H54 (cell line): ENCODE measurements around the gene KDR.

Source experiments
- DNase-seq: peaks from one replicate; pipeline ENCODE4 v3.0.0; 2011; ENCODE audit warnings: low spot score, mixed read lengths; ENCODE audit not compliant: insufficient read length
- FAIRE-seq: peaks from 3 replicates; lab custom pipeline; 2011; peaks lifted over from hg19 to GRCh38; lab: Jason Lieb, UNC
- POLR2A ChIP-seq: IDR thresholded peaks from 2 replicates; pipeline ENCODE4 v1.6.1; 2011; ENCODE audit warnings: low read depth, mild to moderate bottlenecking, low read length

KDR gene

DNA sequence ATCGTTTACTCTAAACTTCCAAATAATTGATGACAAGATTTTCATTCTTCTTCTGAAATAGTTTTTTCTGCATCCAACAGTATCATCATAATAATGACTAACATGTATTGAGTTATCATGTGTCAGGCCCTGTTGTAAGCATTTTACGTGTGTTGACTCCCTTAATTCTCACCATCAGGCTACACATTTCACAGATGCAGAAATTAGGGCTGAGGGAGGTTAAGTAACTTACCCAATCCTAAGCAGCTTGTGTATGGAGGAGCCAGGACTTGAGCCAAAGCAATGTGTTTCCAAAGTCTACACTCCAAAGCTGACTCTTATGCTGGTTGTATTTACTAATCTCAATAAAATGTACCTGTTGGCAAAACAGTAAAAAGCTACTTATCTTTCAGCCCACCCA lies 11.2 kb upstream of the KDR start:
- no peak for TF ChIP-seq POLR2A
- FAIRE-seq: no peak
- DNase-seq: no peak

- TF ChIP-seq POLR2A: no peak
- DNase-seq (no peak), FAIRE-seq (no peak)
These were observed 8.6 kb upstream of the KDR start for GRCh38 chr4:55133951-55134350.

GRCh38 chr4:55132775-55133174 lies 7.4 kb upstream of the KDR start:
- no peak for TF ChIP-seq POLR2A
- FAIRE-seq: no peak
- no peak for DNase-seq

DNA sequence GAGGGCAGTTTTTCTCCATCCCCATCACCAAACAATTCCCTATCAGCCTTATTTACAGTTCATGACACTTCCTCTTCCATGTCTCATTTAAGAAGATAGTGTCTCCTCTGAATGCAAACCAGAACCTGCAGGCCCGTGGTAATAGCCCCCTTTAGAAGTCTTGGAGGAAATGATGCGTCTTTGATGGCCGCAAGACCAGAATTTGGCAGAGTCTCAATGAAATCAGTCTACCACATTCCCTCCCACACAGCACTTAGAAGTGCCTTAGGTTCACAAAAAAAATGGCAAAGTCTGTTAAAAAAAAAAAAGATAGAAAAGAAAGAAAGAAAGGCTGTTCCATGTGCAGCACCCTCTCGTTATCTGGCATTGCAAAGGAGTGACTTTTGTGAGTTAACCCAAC lies 2.1 kb upstream of the KDR start:
- FAIRE-seq (no peak), DNase-seq (no peak)
- TF ChIP-seq POLR2A: no peak

DNA sequence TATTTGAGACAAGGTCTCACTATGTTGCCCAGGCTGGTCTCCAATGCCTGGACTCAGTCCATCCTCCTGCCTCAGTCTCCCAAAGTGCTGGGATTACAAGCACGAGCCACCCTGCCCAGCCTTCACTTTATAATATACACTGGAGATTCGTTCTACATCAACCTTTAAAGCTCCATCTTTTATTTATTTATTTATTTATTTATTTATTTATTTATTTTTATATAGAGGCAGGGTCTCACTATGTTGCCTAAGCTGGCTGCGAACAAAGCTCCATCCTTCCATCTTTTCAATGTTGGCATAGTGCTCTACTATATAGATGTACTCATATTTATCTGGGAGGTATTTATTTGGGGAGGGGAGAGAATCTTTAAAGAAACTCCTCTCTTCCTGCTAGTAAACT lies 1.7 kb upstream of the KDR start:
- no peak for TF ChIP-seq POLR2A
- FAIRE-seq (no peak), DNase-seq (no peak)

- FAIRE-seq (no peak), DNase-seq (no peak)
- no peak for TF ChIP-seq POLR2A
These were observed 557 bp upstream of the KDR start for GRCh38 chr4:55125763-55126541.

DNA sequence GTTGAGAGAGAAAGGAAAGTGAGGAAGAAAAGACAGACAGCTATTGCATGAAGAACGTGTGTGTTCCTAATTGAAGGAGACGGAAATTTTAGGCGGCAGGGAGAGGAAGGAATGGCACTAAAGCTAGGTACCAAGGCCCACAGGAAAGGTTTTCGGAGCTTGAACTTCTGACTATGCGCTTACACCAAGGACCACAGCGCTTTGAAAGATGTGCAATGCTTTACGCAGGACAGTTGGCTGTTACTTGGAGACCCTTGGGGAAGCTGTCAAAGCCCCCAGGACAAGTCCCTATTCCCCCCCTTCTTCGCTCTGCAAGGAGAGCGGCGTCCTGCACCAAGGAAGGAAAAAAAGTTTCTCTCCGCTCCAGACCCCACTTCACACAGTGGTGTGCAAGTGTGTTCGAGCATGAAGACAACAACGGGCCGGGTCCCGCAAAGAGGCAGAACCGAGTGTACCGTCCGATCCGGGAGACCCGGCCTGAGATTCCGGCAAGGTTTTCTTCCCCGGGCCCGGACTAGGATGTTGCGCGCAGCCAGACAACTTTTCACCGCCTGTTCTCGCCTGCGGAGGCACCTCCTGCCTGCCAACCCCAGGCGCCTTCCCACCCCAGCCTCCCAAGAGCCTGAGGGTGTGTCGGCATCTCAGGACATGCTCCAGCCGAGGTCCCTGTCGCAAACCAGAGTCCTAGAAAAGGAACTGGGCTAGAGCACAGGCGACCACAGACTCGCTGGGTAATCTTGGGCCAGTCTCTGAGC lies 896 bp downstream of the KDR start:
- no peak for TF ChIP-seq POLR2A
- FAIRE-seq: no peak
- no peak for DNase-seq

DNA sequence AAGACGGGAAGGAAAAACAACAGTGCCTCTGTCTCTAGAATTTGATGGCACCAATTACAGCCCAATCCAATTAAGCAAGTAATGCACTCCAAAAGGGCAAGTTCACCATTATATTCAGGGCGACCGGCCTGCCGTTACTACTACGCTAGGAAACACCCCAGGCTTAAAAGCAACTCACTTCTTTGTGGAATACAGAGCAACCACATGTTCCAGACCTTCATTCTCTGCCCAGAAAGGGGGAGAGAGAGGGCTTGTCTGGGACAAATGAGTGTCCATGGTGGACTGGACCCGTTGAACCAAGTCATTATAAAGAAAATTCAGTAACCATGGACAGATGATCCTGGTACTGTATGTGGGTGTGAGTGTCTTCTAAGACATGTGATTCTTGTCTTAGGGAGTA lies 1.6 kb downstream of the KDR start:
- TF ChIP-seq POLR2A: no peak
- FAIRE-seq: no peak
- no peak for DNase-seq

DNA sequence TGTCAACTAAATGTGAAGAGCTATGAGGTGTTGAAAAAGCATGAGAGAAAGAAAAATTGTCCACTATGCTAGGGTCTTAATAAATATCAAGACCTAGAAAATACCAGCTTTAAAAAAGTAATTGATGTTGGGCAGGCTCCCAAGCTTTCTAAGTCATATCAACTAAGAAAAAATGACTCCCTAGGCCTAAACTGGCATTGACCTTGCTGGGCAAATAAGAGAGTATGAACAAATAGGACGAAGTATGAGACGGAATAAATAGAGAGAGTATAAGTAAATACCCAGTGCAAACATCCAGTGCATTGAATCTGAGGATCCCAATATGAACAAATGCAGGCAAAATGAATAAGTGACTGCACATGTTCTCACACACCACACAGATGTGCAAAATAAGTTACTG lies 3.2 kb downstream of the KDR start:
- FAIRE-seq (no peak), DNase-seq (no peak)
- no peak for TF ChIP-seq POLR2A

DNA sequence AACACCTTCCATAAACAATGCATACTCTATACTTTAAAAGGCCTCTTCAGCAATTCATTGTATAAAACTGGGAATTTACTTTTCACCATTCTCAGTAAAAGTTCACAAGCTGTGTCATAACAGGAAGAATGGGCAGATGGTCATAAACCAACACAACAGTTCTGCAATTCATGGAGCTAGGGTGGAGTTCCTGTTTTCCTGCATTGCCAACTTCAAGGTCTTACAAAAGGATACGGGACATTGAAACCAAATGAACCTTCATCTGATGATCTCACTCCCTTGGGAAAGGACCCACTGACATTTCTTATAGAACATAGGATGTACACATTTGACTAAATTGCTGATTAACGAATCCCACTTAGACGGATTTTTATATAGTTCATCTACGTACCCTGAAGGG lies 4.1 kb downstream of the KDR start:
- FAIRE-seq (no peak), DNase-seq (no peak)
- TF ChIP-seq POLR2A: no peak

- TF ChIP-seq POLR2A: no peak
- no peak for DNase-seq
- no peak for FAIRE-seq
These were observed 7.0 kb downstream of the KDR start for GRCh38 chr4:55118397-55118796.

DNA sequence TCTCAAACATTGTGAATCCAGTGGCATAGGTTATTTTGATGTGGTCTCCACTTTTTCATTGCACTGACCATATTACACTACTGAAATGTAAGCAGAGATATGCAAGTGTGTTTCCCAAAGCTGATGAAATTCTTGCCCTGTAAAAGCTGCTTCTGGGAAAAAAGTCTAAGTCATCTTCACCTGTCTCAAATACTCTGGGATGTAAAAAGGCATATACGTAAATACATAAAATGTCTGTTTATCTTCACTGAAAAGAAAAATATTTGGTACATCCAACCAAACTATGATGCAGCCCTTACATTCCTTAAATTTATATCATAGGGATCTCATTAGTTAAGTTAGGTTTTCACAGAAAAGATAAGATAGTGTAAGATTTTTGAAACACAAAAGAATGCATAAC lies 7.9 kb downstream of the KDR start:
- TF ChIP-seq POLR2A: no peak
- DNase-seq: no peak
- no peak for FAIRE-seq

- DNase-seq: no peak
- FAIRE-seq: no peak
- TF ChIP-seq POLR2A: no peak
These were observed 8.9 kb downstream of the KDR start for GRCh38 chr4:55116450-55116849.

- DNase-seq: no peak
- FAIRE-seq: no peak
- no peak for TF ChIP-seq POLR2A
These were observed 13.8 kb downstream of the KDR start for GRCh38 chr4:55111601-55112000.

DNA sequence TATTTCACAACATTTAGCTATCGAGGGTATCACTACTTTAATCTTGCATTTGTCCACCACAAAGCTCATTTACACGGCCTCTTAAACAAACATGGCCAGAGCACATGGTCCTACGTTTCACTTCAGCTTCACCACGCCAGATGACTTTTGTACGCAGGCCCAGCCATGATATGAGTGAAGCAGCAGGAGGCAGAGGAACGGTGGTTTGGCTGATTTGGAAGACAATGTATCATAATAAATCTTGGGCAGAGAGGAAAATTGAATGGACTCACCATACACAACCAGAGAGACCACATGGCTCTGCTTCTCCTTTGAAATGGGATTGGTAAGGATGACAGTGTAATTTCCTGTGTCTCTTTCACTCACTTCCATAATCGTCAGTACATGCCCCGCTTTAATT lies 15.3 kb downstream of the KDR start:
- no peak for TF ChIP-seq POLR2A
- no peak for DNase-seq
- FAIRE-seq: no peak
